Measurements from ENCODE around the gene ZNF415. TPM values are rescaled to one million over a fixed set of nuclear protein-coding genes. Genes with fewer than 3 reads are reported as not detected.
A peak's percentile ranks its signal among the peaks of the same experiment; 100 is the strongest.

Gene ZNF415
- total RNA-seq, 1 donor: 2.3 TPM

GRCh38 chr19:53082929-53083328, 49.8 kb downstream of the ZNF415 start:
- no peak for DNase-seq (ENCODE audit: low read depth)
- TF ChIP-seq CTCF (IDR thresholded peaks at IDR 0.05; ENCODE audit: insufficient read depth, low read length): no peak
- H3K4me3 ChIP-seq (ENCODE audit: low read depth, low read length): no peak overlapping the region

- no peak overlapping the region for H3K4me3 ChIP-seq (ENCODE audit: low read depth, low read length)
- no peak for DNase-seq (ENCODE audit: low read depth)
- TF ChIP-seq CTCF (IDR thresholded peaks at IDR 0.05; ENCODE audit: insufficient read depth, low read length): no peak
These were observed 53.3 kb downstream of the ZNF415 start for GRCh38 chr19:53079313-53079924.

GRCh38 chr19:53078668-53079067, 54.0 kb downstream of the ZNF415 start:
- H3K4me3 ChIP-seq (ENCODE audit: low read depth, low read length): no peak overlapping the region
- no peak for DNase-seq (ENCODE audit: low read depth)
- TF ChIP-seq CTCF (IDR thresholded peaks at IDR 0.05; ENCODE audit: insufficient read depth, low read length): no peak

DNA sequence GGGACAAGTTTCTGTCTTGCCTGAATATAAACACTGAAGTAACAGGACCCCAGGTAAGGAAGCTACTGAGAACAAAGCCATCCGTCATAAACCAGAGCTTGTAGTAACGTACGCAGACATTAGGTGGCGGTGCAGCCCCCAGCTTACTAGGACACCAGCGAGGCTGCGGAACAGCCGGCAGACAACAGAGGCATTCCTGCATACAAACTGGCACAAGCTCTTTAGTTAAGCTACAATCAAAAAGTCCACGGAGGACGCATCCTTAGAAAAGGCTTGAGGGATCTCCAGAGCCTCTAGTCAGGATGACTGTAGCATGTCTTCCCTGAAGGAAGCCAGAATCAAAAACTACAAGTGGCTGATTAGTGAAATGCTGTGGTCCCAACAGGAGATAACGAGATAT, 55.7 kb downstream of the ZNF415 start:
- peak; percentile 9 for DNase-seq (ENCODE audit: low read depth)
- H3K4me3 ChIP-seq (ENCODE audit: low read depth, low read length): no peak overlapping the region
- peak; percentile 28 for TF ChIP-seq CTCF (IDR thresholded peaks at IDR 0.05; ENCODE audit: insufficient read depth, low read length)

- DNase-seq (ENCODE audit: low read depth): no peak
- no peak for TF ChIP-seq CTCF (IDR thresholded peaks at IDR 0.05; ENCODE audit: insufficient read depth, low read length)
These were observed 63.9 kb downstream of the ZNF415 start for GRCh38 chr19:53068834-53069233.

DNA sequence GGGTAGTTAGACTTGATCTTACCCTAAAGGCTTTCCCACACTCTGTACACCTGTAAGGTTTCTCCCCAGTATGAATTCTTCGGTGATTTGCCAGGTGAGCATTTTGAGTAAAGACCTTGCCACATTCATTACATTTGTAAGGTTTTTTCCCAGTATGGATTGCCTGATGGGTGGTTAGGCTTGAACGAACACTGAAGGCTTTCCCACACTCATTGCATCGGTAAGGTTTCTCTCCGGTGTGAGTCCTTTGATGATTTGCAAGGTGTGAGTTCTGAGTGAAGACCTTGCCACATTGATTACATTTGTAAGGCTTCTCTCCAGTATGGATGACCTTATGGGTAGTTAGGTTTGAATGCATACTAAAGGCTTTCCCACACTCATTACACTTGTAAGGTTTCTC, 64.5 kb downstream of the ZNF415 start:
- no peak for DNase-seq (ENCODE audit: low read depth)
- TF ChIP-seq CTCF (IDR thresholded peaks at IDR 0.05; ENCODE audit: insufficient read depth, low read length): no peak
- no peak overlapping the region for H3K4me3 ChIP-seq (ENCODE audit: low read depth, low read length)

More at GRCh38 chr19:53068834-53069233, 63.9 kb downstream of the ZNF415 start:
- H3K4me3 ChIP-seq (ENCODE audit: low read depth, low read length): no peak overlapping the region
